Activated B cell treated with CpG ODN at 0.5 μM for 24 hours (primary cell): ENCODE results near the gene DNAJC5. TPM values are rescaled to one million over a fixed set of nuclear protein-coding genes. Genes with fewer than 3 reads are reported as not detected.

ENCODE experiments used
- ATAC-seq: fragments of 200-7000 bp; cut with Tn5 transposase; one replicate; pipeline ENCODE4 v1.10.0; 2021; ENCODE audit warnings: low read depth, mild to moderate bottlenecking, moderate library complexity
- CTCF ChIA-PET: fragments of 350-600 bp; sonication (Branson Sonifier 250); formaldehyde crosslinking; loops from one replicate; lab custom pipeline; 2021; ENCODE audit warnings: antibody characterized with exemption; lab: Charles Lee
- POLR2A ChIA-PET: fragments of 350-600 bp; sonication (Branson Sonifier 250); formaldehyde crosslinking; loops from one replicate; lab custom pipeline; 2021; ENCODE audit warnings: antibody characterized with exemption; lab: Charles Lee
- DNase-seq: peaks from one replicate; pipeline ENCODE4 v3.0.0; 2022
- H3K27ac Mint-ChIP-seq: one replicate; pipeline ENCODE4 v1.8.0; 2020; ENCODE audit warnings: mixed read lengths
- H3K27me3 Mint-ChIP-seq: one replicate; pipeline ENCODE4 v1.8.0; 2021; ENCODE audit warnings: mixed read lengths
- H3K36me3 Mint-ChIP-seq: one replicate; pipeline ENCODE4 v1.8.0; 2021; ENCODE audit warnings: low read depth, mixed read lengths
- H3K4me1 Mint-ChIP-seq: one replicate; pipeline ENCODE4 v1.8.0; 2021; ENCODE audit warnings: mixed read lengths
- H3K4me3 Mint-ChIP-seq: one replicate; pipeline ENCODE4 v1.8.0; 2020; ENCODE audit warnings: mild to moderate bottlenecking, mixed read lengths
- H3K9me3 Mint-ChIP-seq: one replicate; pipeline ENCODE4 v1.8.0; 2020; ENCODE audit warnings: mixed read lengths
- intact Hi-C: fragments of 100-400 bp; cut with micrococcal nuclease; formaldehyde crosslinking; loops from one replicate; pipeline ENCODE4 v1.15.1; 2024
- total RNA-seq: library from RNA; stranded (reverse); gene quantifications from 2 replicates; pipeline ENCODE4 v1.2.3, GENCODE V29; 2022
- TF ChIP-seq, protein P1 (sequence below): fragments of 200-600 bp; IDR thresholded peaks from one replicate; pipeline ENCODE4 v1.8.0; 2022; ENCODE audit warnings: antibody characterized with exemption, mild to moderate bottlenecking

DNAJC5 gene
- total RNA-seq, 1 donor from 2014 or later = 28.6 TPM

DNA sequence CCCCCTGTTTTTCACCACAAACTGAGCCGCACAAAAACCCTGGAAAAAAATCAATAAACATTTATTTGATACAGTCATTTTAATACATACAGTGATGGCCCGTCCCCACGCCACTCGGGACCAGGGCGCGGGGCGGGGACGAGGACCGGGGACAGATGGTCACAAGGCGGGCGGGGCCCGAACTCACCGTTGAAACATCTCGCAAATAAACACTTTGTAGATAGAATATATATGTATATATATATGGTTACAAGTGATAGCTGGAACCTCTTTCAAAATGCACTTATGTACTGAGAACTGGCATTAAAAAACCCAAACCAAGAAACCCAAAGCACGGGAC is 61.7 kb downstream of the DNAJC5 start:
- intact Hi-C loops = loop anchor here (1.0 to 5.0 kb wide), 11 partner anchors 13 to 436 kb away; partner anchors contain the start of genes ARFRP1, DNAJC5, FNDC11 and PPDPF

DNA sequence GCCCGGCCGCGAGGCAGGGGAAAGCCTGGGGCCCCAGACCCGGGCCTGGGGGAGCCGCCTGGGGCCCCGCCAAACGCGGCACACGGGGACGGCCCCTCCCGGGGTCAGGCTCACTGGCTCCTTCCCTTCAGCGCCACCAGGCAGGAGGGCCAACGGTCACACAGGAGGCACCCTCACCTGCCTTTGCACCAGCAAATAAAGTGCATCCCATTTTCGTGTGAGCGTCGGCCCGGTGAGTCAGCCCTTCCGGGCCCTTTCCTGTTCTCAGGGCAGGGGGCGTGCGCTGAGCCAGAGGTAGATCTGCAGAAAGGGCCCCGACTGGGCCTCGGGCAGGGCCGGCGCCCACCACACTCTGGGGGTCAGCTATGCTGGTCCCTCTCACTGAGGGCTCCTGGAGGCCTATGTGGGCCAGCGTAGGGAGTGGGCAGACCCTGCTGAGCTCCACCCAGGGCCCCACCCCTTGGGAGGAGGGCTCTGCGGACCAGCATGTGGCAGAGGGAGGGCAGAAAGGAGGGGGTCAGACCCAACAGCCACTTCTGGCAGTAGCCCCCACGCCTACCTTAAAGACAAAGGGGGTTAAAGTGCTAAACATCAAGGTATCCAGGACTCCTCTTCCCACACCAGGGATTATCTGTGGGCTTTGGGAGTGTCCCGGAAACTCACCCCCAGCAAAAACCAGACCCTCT is 62.2 kb downstream of the DNAJC5 start:
- CTCF ChIA-PET = interaction anchor here (0.9 to 1.3 kb wide), 3 partner anchors 24 to 419 kb away, joined by 3 to 6 read pairs (median 4); partner anchors contain the start of gene PTK6
- intact Hi-C loops = loop anchor here (5.0 kb wide), 2 partner anchors 315 to 405 kb away; partner anchors contain the start of gene FNDC11
- peaks cover 39% of the 10 kb centered on the region for H3K4me1 Mint-ChIP-seq
- TF ChIP-seq, protein P1, sequence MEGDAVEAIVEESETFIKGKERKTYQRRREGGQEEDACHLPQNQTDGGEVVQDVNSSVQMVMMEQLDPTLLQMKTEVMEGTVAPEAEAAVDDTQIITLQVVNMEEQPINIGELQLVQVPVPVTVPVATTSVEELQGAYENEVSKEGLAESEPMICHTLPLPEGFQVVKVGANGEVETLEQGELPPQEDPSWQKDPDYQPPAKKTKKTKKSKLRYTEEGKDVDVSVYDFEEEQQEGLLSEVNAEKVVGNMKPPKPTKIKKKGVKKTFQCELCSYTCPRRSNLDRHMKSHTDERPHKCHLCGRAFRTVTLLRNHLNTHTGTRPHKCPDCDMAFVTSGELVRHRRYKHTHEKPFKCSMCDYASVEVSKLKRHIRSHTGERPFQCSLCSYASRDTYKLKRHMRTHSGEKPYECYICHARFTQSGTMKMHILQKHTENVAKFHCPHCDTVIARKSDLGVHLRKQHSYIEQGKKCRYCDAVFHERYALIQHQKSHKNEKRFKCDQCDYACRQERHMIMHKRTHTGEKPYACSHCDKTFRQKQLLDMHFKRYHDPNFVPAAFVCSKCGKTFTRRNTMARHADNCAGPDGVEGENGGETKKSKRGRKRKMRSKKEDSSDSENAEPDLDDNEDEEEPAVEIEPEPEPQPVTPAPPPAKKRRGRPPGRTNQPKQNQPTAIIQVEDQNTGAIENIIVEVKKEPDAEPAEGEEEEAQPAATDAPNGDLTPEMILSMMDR = no peak
- POLR2A ChIA-PET = interaction anchor here (0.6 to 2.2 kb wide), 8 partner anchors 11 to 436 kb away, joined by 4 to 13 read pairs (median 9); partner anchors contain the start of genes ARFRP1, GMEB2, PPDPF and PTK6
- H3K9me3 Mint-ChIP-seq = no peaks in the 10 kb centered on the region
- peak; percentile 31 for ATAC-seq
- peaks cover 8% of the 10 kb centered on the region for H3K36me3 Mint-ChIP-seq
- H3K27me3 Mint-ChIP-seq = no peaks in the 10 kb centered on the region
- H3K27ac Mint-ChIP-seq = peak overlapping the region; percentile 85
- H3K4me3 Mint-ChIP-seq = peak overlapping the region; percentile 87
- DNase-seq = peak; percentile 65

More for the DNA sequence above, 61.7 kb downstream of the DNAJC5 start:
- Mint-ChIP-seq H3K9me3 (no peaks in the 10 kb centered on the region), H3K4me1 (peaks cover 45% of the 10 kb centered on the region), H3K4me3 (peak overlapping the region; percentile 87), H3K36me3 (peaks cover 5% of the 10 kb centered on the region), H3K27ac (peak overlapping the region; percentile 85), H3K27me3 (no peaks in the 10 kb centered on the region)
- peak; percentile 13 for ATAC-seq
- CTCF ChIA-PET = interaction anchor here (0.7 to 1.3 kb wide), 7 partner anchors 15 to 419 kb away, joined by 3 to 6 read pairs (median 3); partner anchors contain the start of genes PTK6 and RTEL1
- no peak for DNase-seq
- POLR2A ChIA-PET = interaction anchor here (0.7 to 2.2 kb wide), 15 partner anchors 12 to 436 kb away, joined by 3 to 17 read pairs (median 7); partner anchors contain the start of genes ARFRP1, DNAJC5, GMEB2 and PPDPF
- TF ChIP-seq, protein P1 = no peak

DNA sequence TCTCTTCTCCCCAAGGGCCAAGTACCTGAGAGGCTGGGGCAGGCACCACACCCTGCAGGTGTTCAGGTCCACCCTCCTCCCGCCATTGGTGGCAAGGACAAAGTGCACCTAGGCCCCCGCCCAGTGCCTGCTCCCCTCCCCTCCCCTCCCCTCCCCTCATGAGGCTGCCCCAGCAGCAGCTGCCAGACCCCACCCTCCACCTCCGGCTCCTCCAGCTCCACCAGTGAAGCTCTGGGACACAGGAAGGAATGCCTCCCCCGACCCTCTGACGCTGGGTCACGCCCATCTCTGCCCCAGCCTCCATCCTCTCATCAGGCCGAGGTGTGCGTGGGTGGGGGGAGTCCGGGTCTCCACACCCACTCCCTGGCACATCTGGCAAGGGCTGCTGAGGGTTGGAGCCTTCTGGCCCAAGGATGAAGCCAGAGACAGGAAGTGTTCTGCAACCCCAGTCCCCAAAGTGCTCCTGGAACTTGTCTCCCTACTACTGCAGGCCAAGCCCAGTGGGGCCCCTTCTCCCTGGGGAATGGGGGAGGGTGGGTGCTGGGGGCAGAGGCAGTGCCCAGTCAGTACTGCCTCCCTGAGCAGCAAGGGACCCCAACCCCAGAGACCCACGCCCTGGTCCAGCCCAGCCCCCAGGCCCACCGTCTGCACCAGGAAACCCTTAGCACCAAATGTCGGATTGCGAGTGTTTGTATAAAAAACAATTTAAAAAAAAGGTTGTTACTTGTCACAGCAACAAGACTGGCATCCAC is 62.9 kb downstream of the DNAJC5 start:
- ChIA-PET CTCF (no interaction called here), POLR2A (interaction anchor here (0.6 to 2.2 kb wide), 5 partner anchors 11 to 429 kb away, joined by 4 to 13 read pairs (median 9); partner anchors contain the start of genes ARFRP1, TPD52L2 and ZGPAT)
- intact Hi-C loops = loop anchor here (5.0 kb wide), 2 partner anchors 316 to 406 kb away; partner anchors contain the start of gene FNDC11

DNA sequence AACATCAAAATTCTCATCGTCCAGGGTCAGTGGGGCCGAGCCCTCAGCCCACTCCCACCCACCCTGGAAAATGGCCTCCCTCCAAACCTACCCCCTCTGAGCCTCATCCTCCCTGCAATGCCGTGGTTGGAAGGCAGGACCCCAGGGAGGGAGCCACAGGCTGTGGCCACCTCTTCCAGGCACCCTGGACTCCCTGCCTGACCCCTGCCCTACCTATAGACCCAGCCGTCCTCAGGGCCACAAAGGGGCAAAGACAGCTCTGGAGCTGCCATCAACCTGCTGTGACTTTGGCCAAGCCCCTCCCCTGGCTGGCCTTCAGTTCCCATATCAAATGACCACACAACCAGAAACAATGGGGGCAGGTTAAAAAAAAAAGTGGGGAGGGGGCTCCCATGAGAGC is 63.5 kb downstream of the DNAJC5 start:
- TF ChIP-seq, protein P1 = no peak
- ChIA-PET CTCF (no interaction called here), POLR2A (no interaction called here)
- Mint-ChIP-seq H3K27me3 (no peaks in the 10 kb centered on the region), H3K27ac (no peak overlapping the region), H3K9me3 (no peaks in the 10 kb centered on the region), H3K4me3 (no peak overlapping the region), H3K36me3 (peaks cover 14% of the 10 kb centered on the region), H3K4me1 (peaks cover 31% of the 10 kb centered on the region)
- intact Hi-C loops = loop anchor here (5.0 kb wide), 2 partner anchors 316 to 406 kb away; partner anchors contain the start of gene FNDC11
- no peak for DNase-seq
- ATAC-seq = no peak

More for the DNA sequence above, 62.9 kb downstream of the DNAJC5 start:
- H3K36me3 Mint-ChIP-seq = peaks cover 13% of the 10 kb centered on the region
- H3K9me3 Mint-ChIP-seq = no peaks in the 10 kb centered on the region
- H3K27ac Mint-ChIP-seq = peak overlapping the region; percentile 79
- DNase-seq = no peak
- peaks cover 34% of the 10 kb centered on the region for H3K4me1 Mint-ChIP-seq
- no peaks in the 10 kb centered on the region for H3K27me3 Mint-ChIP-seq
- TF ChIP-seq, protein P1 = no peak
- no peak overlapping the region for H3K4me3 Mint-ChIP-seq
- ATAC-seq = no peak
